GM06990 (cell line): Measurements from ENCODE around the gene CNPPD1.

Experiments used
- DNase-seq: peaks from one replicate; pipeline ENCODE4 v3.0.0-alpha.2; 2011; ENCODE audit not compliant: insufficient read length; ENCODE audit errors: extremely low read depth
- H3K27me3 ChIP-seq: replicated peaks from 2 replicates; pipeline ENCODE4 v1.6.0; 2011; ENCODE audit warnings: low read length; ENCODE audit not compliant: control insufficient read depth, insufficient read depth
- H3K36me3 ChIP-seq: 2 replicates; pipeline ENCODE4 v1.5.1; 2011; ENCODE audit warnings: low read length; ENCODE audit not compliant: control insufficient read depth, insufficient read depth
- H3K4me3 ChIP-seq: replicated peaks from 2 replicates; pipeline ENCODE4 v1.5.1; 2011; ENCODE audit warnings: low read depth, mild to moderate bottlenecking, control low read depth, low read length
- TF ChIP-seq, protein P1 (sequence below): IDR thresholded peaks from 2 replicates; pipeline ENCODE4 v1.5.1; 2011; ENCODE audit warnings: low read length, control low read depth, mild to moderate bottlenecking, inconsistent platforms; ENCODE audit not compliant: insufficient read depth, poor library complexity, severe bottlenecking

Gene CNPPD1

GRCh38 chr2:219176818-219177551, at the start of gene CNPPD1:
Gene CNPPD1, minus strand, starts transcription at chr2:219176925. Its CDS starts 97 bp downstream, at chr2:219176828.
- Histone ChIP-seq H3K36me3 (peaks cover 35% of the 10 kb centered on the region), H3K4me3 (peak within 1 kb of the TSS; percentile 96), H3K27me3 (no peaks in the 10 kb centered on the region)
- DNase-seq, result peak; percentile 94
- TF ChIP-seq, protein P1, sequence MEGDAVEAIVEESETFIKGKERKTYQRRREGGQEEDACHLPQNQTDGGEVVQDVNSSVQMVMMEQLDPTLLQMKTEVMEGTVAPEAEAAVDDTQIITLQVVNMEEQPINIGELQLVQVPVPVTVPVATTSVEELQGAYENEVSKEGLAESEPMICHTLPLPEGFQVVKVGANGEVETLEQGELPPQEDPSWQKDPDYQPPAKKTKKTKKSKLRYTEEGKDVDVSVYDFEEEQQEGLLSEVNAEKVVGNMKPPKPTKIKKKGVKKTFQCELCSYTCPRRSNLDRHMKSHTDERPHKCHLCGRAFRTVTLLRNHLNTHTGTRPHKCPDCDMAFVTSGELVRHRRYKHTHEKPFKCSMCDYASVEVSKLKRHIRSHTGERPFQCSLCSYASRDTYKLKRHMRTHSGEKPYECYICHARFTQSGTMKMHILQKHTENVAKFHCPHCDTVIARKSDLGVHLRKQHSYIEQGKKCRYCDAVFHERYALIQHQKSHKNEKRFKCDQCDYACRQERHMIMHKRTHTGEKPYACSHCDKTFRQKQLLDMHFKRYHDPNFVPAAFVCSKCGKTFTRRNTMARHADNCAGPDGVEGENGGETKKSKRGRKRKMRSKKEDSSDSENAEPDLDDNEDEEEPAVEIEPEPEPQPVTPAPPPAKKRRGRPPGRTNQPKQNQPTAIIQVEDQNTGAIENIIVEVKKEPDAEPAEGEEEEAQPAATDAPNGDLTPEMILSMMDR, result no peak

GRCh38 chr2:219225350-219225749, 48.6 kb upstream of the CNPPD1 start:
- TF ChIP-seq, protein P1, result no peak
- Histone ChIP-seq H3K36me3 (peaks cover 28% of the 10 kb centered on the region), H3K27me3 (no peaks in the 10 kb centered on the region), H3K4me3 (no peak overlapping the region)
- no peak for DNase-seq

GRCh38 chr2:219223831-219224610, 47.3 kb upstream of the CNPPD1 start:
- Histone ChIP-seq H3K36me3 (peaks cover 30% of the 10 kb centered on the region), H3K27me3 (no peaks in the 10 kb centered on the region), H3K4me3 (no peak overlapping the region)
- TF ChIP-seq, protein P1, result no peak
- DNase-seq, result no peak

GRCh38 chr2:219221957-219222518, 45.3 kb upstream of the CNPPD1 start:
- H3K27me3 ChIP-seq, result no peaks in the 10 kb centered on the region
- TF ChIP-seq, protein P1, result no peak

GRCh38 chr2:219220652-219221402, 44.1 kb upstream of the CNPPD1 start:
- H3K36me3 ChIP-seq, result peaks cover 30% of the 10 kb centered on the region
- no peak overlapping the region for H3K4me3 ChIP-seq
- no peak for DNase-seq
- TF ChIP-seq, protein P1, result no peak
- H3K27me3 ChIP-seq, result no peaks in the 10 kb centered on the region

More at GRCh38 chr2:219221957-219222518, 45.3 kb upstream of the CNPPD1 start:
- DNase-seq, result no peak
- H3K4me3 ChIP-seq, result no peak overlapping the region
- peaks cover 30% of the 10 kb centered on the region for H3K36me3 ChIP-seq
